ENCODE measurements around the gene MTG1.

DNA sequence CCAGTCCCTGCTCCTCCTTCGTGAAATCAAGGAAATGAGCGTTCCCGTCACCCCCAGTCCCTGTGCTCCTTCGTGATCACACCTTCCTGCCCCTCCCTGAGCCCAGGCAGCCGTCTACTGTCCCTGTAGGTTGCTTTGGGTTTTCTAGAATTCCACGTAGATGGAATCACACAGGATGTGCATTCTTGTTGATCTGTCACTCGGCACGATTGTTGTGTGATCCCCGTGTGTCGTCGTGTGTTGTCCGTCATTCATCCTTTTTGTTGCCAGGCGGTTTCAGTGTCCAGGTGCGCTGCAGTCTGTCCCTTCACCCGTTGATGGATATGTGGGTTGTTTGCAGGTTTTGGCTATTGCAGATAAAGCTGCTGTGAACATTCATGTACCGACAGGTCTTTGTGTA is 9.4 kb downstream of the MTG1 start:
- TF ChIP-seq POLR2A (IDR thresholded peaks at IDR 0.05; ENCODE audit: low read length) (no peak), GATA1 (IDR thresholded peaks at IDR 0.05; ENCODE audit: low read depth, low read length) (no peak)

Data from erythroblast (primary cell).